Testis (tissue), 2 donors: Measurements from ENCODE around the gene AVP.

Source experiments
- POLR2A ChIP-seq: fragments of 450-650 bp; IDR thresholded peaks from one replicate; pipeline ENCODE4 v1.6.1; 2017; ENCODE audit warnings: antibody characterized with exemption, mild to moderate bottlenecking, moderate library complexity
- TF ChIP-seq, protein P1 (sequence below), 3 experiments: fragments of 450-650 bp in 2 of 3; fragments of 200-600 bp in 1 of 3; sonication (generic) in 1 of 3; IDR thresholded peaks; one replicate each; pipeline ENCODE4 v1.5.1; 2016 to 2019; ENCODE audit warnings: antibody characterized with exemption in 3 of 3, mild to moderate bottlenecking in 2 of 3, moderate library complexity in 1 of 3

DNA sequence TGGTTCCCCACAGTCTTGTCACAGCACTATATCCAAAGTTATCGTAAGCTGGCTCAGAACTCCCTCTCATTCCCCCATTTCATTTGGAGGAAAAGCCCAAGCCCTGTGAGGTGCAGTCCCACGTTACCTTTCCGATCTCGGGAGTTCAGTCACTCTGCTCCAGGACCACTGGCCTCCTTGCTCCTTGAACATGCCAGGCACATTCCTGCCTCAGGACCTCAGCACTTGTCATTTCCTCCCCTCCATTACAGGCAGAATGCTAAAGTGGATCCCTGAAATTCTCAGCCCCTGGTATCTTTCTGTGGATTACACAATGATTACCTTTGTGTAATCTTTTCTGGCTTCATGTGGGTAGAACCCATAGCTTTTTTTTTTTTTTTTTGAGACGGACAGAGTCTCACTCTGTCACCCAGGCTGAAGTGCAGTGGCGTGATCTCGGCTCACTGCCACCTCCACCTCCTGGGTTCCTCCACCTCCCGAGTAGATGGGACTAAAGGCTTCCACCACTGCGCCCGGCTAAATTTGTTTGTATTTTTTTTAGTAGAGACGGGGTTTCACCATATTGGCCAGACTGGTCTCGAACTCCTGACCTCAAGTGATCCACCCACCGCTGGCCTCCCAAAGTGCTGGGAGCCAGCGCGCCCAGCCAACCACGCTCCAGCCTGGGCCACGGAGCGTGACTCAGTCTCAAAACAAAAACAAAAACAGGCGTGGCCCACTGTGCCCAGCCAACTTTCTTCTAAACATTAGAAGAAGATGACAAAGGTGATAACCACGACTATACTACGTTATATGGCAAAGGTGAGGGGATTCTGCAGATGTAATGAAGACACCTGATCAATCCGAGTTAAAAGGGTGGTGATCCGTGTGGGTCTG is 17.1 kb downstream of the AVP start:
- TF ChIP-seq, protein P1, sequence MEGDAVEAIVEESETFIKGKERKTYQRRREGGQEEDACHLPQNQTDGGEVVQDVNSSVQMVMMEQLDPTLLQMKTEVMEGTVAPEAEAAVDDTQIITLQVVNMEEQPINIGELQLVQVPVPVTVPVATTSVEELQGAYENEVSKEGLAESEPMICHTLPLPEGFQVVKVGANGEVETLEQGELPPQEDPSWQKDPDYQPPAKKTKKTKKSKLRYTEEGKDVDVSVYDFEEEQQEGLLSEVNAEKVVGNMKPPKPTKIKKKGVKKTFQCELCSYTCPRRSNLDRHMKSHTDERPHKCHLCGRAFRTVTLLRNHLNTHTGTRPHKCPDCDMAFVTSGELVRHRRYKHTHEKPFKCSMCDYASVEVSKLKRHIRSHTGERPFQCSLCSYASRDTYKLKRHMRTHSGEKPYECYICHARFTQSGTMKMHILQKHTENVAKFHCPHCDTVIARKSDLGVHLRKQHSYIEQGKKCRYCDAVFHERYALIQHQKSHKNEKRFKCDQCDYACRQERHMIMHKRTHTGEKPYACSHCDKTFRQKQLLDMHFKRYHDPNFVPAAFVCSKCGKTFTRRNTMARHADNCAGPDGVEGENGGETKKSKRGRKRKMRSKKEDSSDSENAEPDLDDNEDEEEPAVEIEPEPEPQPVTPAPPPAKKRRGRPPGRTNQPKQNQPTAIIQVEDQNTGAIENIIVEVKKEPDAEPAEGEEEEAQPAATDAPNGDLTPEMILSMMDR (IDR thresholded peaks at IDR 0.05): no peak
- TF ChIP-seq POLR2A: no peak
